Keratinocyte (primary cell): ENCODE measurements around the gene PHACTR1. TPM values are rescaled to one million over a fixed set of nuclear protein-coding genes. Genes with fewer than 3 reads are reported as not detected.

Experiments
- DNase-seq: peaks from one replicate; pipeline ENCODE4 v3.0.0-alpha.2; 2011; ENCODE audit warnings: low read depth, missing footprints, low spot score
- FAIRE-seq: peaks from 2 replicates; lab custom pipeline; 2011; peaks lifted over from hg19 to GRCh38; lab: Jason Lieb, UNC
- H2AFZ ChIP-seq: 2 replicates; pipeline ENCODE4 v1.6.0; 2012; ENCODE audit warnings: low read length, control low read depth, inconsistent platforms; ENCODE audit not compliant: control insufficient read depth
- H3K27ac ChIP-seq: 2 replicates; pipeline ENCODE4 v1.5.1; 2011; ENCODE audit warnings: low read length; ENCODE audit not compliant: control insufficient read depth, insufficient read depth
- H3K27me3 ChIP-seq: 3 replicates; pipeline ENCODE4 v1.6.0; 2011; ENCODE audit warnings: low read length; ENCODE audit not compliant: control insufficient read depth, insufficient read depth; ENCODE audit errors: extremely low read depth
- H3K36me3 ChIP-seq, 2 experiments: 2 replicates in 1 of 2; 3 replicates in 1 of 2; pipeline ENCODE4 v1.5.1; 2011; ENCODE audit warnings: low read length in 2 of 2, mild to moderate bottlenecking in 1 of 2; ENCODE audit not compliant: control insufficient read depth in 2 of 2, insufficient read depth in 2 of 2; ENCODE audit errors: extremely low read depth in 1 of 2
- H3K4me1 ChIP-seq: 3 replicates; pipeline ENCODE4 v1.5.1; 2011; ENCODE audit warnings: low read length; ENCODE audit not compliant: control insufficient read depth, insufficient read depth; ENCODE audit errors: extremely low read depth
- H3K4me2 ChIP-seq: 3 replicates; pipeline ENCODE4 v1.6.0; 2011; ENCODE audit warnings: low read depth, low read length; ENCODE audit not compliant: control insufficient read depth, insufficient read depth; ENCODE audit errors: extremely low read depth
- H3K4me3 ChIP-seq, 3 experiments: fragments of 200-600 bp in 1 of 3; sonication (generic) in 1 of 3; 2 replicates in 2 of 3; 3 replicates in 1 of 3; pipeline ENCODE4 v1.5.1; 2011 to 2016; ENCODE audit warnings: low read length in 3 of 3, mild to moderate bottlenecking in 3 of 3, control low read depth in 2 of 3, inconsistent platforms in 1 of 3, low read depth in 1 of 3, mixed read lengths in 1 of 3, mixed run types in 1 of 3, moderate library complexity in 1 of 3; ENCODE audit not compliant: control insufficient read depth in 2 of 3, insufficient read depth in 2 of 3; ENCODE audit errors: extremely low read depth in 1 of 3
- H3K79me2 ChIP-seq: 2 replicates; pipeline ENCODE4 v1.6.0; 2012; ENCODE audit warnings: low read length; ENCODE audit not compliant: control insufficient read depth, insufficient read depth
- H3K9ac ChIP-seq: 3 replicates; pipeline ENCODE4 v1.6.0; 2011; ENCODE audit warnings: low read length; ENCODE audit not compliant: control insufficient read depth, insufficient read depth; ENCODE audit errors: extremely low read depth
- H3K9me1 ChIP-seq: 3 replicates; pipeline ENCODE4 v1.6.0; 2011; ENCODE audit warnings: low read length; ENCODE audit not compliant: control insufficient read depth, insufficient read depth; ENCODE audit errors: extremely low read depth
- H3K9me3 ChIP-seq: 2 replicates; pipeline ENCODE4 v1.5.1; 2012; ENCODE audit warnings: low read depth, low read length; ENCODE audit not compliant: control insufficient read depth
- H4K20me1 ChIP-seq: 3 replicates; pipeline ENCODE4 v1.6.0; 2011; ENCODE audit warnings: low read length; ENCODE audit not compliant: control insufficient read depth, insufficient read depth; ENCODE audit errors: extremely low read depth
- EZH2 ChIP-seq: IDR thresholded peaks from one replicate; pipeline ENCODE4 v1.6.1; 2012; ENCODE audit warnings: inconsistent platforms, mild to moderate bottlenecking, low read length, moderate library complexity
- dilution Hi-C: fragments of 300-500 bp; cut with MboI; formaldehyde crosslinking; loops from one replicate; pipeline ENCODE4 v1.7.0; 2020; ENCODE audit warnings: low sequenced_read_pairs; ENCODE audit not compliant: extremely low pct_ligation_motif_present
- polyA plus RNA-seq, 5 experiments: library from polyadenylated mRNA; depleted of rRNA in 3 of 5; stranded (reverse) in 3 of 5; stranded (forward) in 1 of 5; unstranded in 1 of 5; fragments of >200 nt; gene quantifications; 1 replicate in 1 of 5; 2 replicates in 3 of 5; 3 replicates in 1 of 5; pipeline versions ENCODE4 v1.2.1 to v1.2.3, GENCODE V29; 2011 to 2012; ENCODE audit warnings: missing spikeins in 2 of 5, low read depth in 1 of 5, low replicate concordance in 1 of 5
- TF ChIP-seq, protein P1 (sequence below), 3 experiments: IDR thresholded peaks in 1 of 3; conservative IDR thresholded peaks in 1 of 3; optimal IDR thresholded peaks in 1 of 3; 2 replicates in 2 of 3; 3 replicates in 1 of 3; pipeline versions ENCODE3 to v1.5.1; 2011; ENCODE audit warnings: low read length in 3 of 3, mild to moderate bottlenecking in 3 of 3, moderate library complexity in 2 of 3, control low read depth in 1 of 3, inconsistent platforms in 1 of 3; ENCODE audit not compliant: insufficient read depth in 2 of 3; ENCODE audit errors: extremely low read depth in 1 of 3

The PHACTR1 gene
- polyA plus RNA-seq, 1 donor (not counting 4 experiments of a cell fraction or from before 2014, with no cell fraction given): 0.22 TPM

DNA sequence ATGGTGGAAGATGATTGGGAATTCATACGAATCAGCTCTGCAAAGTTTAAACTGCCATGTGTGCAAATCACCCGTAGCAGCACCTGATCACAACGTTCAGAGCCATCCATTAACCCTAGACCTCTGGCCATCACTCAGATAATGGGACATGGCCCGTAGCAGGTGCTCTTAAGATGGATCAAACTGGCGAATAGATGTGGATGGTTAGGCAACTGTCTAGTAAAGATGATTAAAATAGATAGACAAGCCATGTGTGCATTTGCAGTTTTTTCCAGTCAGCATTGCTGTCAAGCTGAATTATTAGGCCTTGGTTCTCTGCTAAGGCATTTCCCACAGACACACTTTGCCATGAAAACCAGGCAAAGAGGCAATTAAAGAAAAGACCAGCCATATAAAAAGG is 40.6 kb upstream of the PHACTR1 start:
- no peaks in the 10 kb centered on the region for H3K36me3 ChIP-seq
- TF ChIP-seq EZH2: no peak
- TF ChIP-seq, protein P1, sequence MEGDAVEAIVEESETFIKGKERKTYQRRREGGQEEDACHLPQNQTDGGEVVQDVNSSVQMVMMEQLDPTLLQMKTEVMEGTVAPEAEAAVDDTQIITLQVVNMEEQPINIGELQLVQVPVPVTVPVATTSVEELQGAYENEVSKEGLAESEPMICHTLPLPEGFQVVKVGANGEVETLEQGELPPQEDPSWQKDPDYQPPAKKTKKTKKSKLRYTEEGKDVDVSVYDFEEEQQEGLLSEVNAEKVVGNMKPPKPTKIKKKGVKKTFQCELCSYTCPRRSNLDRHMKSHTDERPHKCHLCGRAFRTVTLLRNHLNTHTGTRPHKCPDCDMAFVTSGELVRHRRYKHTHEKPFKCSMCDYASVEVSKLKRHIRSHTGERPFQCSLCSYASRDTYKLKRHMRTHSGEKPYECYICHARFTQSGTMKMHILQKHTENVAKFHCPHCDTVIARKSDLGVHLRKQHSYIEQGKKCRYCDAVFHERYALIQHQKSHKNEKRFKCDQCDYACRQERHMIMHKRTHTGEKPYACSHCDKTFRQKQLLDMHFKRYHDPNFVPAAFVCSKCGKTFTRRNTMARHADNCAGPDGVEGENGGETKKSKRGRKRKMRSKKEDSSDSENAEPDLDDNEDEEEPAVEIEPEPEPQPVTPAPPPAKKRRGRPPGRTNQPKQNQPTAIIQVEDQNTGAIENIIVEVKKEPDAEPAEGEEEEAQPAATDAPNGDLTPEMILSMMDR (optimal IDR thresholded peaks at IDR 0.05 in 1 of 3, IDR thresholded peaks at IDR 0.05 in 1 of 3, conservative IDR thresholded peaks at IDR 0.05 in 1 of 3; ENCODE audit: extremely low read depth in 1 of 3, insufficient read depth in 2 of 3, low read length in 3 of 3): no peak
- H4K20me1 ChIP-seq: no peaks in the 10 kb centered on the region
- H3K9me3 ChIP-seq: no peaks in the 10 kb centered on the region
- FAIRE-seq (no peak), DNase-seq (no peak)
- dilution Hi-C loops: no loop called here
- H3K27ac ChIP-seq: no peak overlapping the region
- H3K4me2 ChIP-seq: no peak overlapping the region
- H2AFZ ChIP-seq: no peak overlapping the region
- H3K9ac ChIP-seq: no peak overlapping the region
- H3K4me3 ChIP-seq: no peak overlapping the region
- no peaks in the 10 kb centered on the region for H3K9me1 ChIP-seq
- no peaks in the 10 kb centered on the region for H3K4me1 ChIP-seq
- no peaks in the 10 kb centered on the region for H3K27me3 ChIP-seq
- no peaks in the 10 kb centered on the region for H3K79me2 ChIP-seq

DNA sequence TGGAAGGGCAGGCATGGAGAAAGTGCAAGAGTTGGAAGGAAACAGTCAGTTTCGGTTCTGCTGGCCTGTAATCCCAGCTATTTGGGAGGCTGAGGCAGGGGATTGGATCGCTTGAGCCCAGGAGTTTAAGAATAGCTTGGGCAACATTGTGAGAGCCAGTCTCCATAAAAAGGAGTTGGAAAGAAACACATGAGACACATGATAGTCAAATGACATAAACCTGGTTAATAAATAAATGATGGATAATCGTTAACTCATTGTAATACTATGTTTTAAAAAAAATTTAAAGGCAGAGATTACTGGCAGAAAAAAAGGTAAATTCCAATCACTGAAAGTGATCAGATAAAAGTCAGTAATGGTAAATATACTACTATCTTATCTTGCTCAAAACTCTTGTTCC is 37.2 kb upstream of the PHACTR1 start:
- no peaks in the 10 kb centered on the region for H3K36me3 ChIP-seq
- no peak overlapping the region for H3K27ac ChIP-seq
- dilution Hi-C loops: no loop called here
- H3K9me3 ChIP-seq: no peaks in the 10 kb centered on the region
- no peak overlapping the region for H3K9ac ChIP-seq
- no peak overlapping the region for H3K4me3 ChIP-seq
- no peaks in the 10 kb centered on the region for H4K20me1 ChIP-seq
- DNase-seq (no peak), FAIRE-seq (no peak)
- no peak overlapping the region for H2AFZ ChIP-seq
- no peaks in the 10 kb centered on the region for H3K9me1 ChIP-seq
- no peaks in the 10 kb centered on the region for H3K4me1 ChIP-seq
- H3K4me2 ChIP-seq: no peak overlapping the region
- no peaks in the 10 kb centered on the region for H3K27me3 ChIP-seq
- no peaks in the 10 kb centered on the region for H3K79me2 ChIP-seq
- TF ChIP-seq, protein P1 (optimal IDR thresholded peaks at IDR 0.05 in 1 of 3, IDR thresholded peaks at IDR 0.05 in 1 of 3, conservative IDR thresholded peaks at IDR 0.05 in 1 of 3; ENCODE audit: extremely low read depth in 1 of 3, insufficient read depth in 2 of 3, low read length in 3 of 3): no peak
- TF ChIP-seq EZH2: no peak
